Hepatocyte (in vitro differentiated cells): ENCODE data around the gene DAAM1. TPM values are rescaled to one million over a fixed set of nuclear protein-coding genes. Genes with fewer than 3 reads are reported as not detected.
A peak's percentile ranks its signal among the peaks of the same experiment; 100 is the strongest.

ENCODE experiments used
- DNase-seq: peaks from one replicate; pipeline ENCODE4 v3.0.0-alpha.2; 2016; ENCODE audit warnings: low spot score
- H2AFZ ChIP-seq: fragments of 200-600 bp; sonication (generic); 2 replicates; pipeline ENCODE4 v1.6.0; 2016; ENCODE audit warnings: antibody characterized with exemption, mild to moderate bottlenecking
- H3K27ac ChIP-seq: fragments of 200-600 bp; sonication (generic); 2 replicates; pipeline ENCODE4 v1.5.1; 2016; ENCODE audit warnings: mild to moderate bottlenecking
- H3K27me3 ChIP-seq: fragments of 200-600 bp; sonication (generic); 2 replicates; pipeline ENCODE4 v1.6.1; 2016
- H3K36me3 ChIP-seq: fragments of 200-600 bp; sonication (generic); replicated peaks from 2 replicates; pipeline ENCODE4 v1.5.1; 2016; ENCODE audit warnings: low read depth; ENCODE audit not compliant: insufficient read depth
- H3K4me1 ChIP-seq: fragments of 200-600 bp; sonication (generic); 2 replicates; pipeline ENCODE4 v1.5.1; 2016; ENCODE audit warnings: mild to moderate bottlenecking, moderate library complexity; ENCODE audit not compliant: insufficient read depth
- H3K4me2 ChIP-seq: fragments of 200-600 bp; sonication (generic); 2 replicates; pipeline ENCODE4 v1.6.0; 2016
- H3K4me3 ChIP-seq: fragments of 200-600 bp; sonication (generic); 2 replicates; pipeline ENCODE4 v1.5.1; 2016; ENCODE audit warnings: mild to moderate bottlenecking
- H3K79me2 ChIP-seq: fragments of 200-600 bp; sonication (generic); 2 replicates; pipeline ENCODE4 v1.6.0; 2017; ENCODE audit warnings: mild to moderate bottlenecking
- H3K9me2 ChIP-seq: fragments of 200-600 bp; sonication (generic); replicated peaks from 2 replicates; pipeline ENCODE4 v1.6.0; 2017; ENCODE audit warnings: mild to moderate bottlenecking; ENCODE audit not compliant: insufficient read depth
- H3K9me3 ChIP-seq: fragments of 200-600 bp; sonication (generic); 2 replicates; pipeline ENCODE4 v1.5.1; 2016; ENCODE audit warnings: low read depth, mild to moderate bottlenecking
- H4K20me1 ChIP-seq: fragments of 200-600 bp; sonication (generic); 2 replicates; pipeline ENCODE4 v1.6.0; 2016; ENCODE audit warnings: mild to moderate bottlenecking; ENCODE audit not compliant: insufficient read depth, poor library complexity, severe bottlenecking
- EZH2 ChIP-seq: fragments of 200-600 bp; sonication (generic); IDR thresholded peaks from 2 replicates; pipeline ENCODE4 v1.6.1; 2016; ENCODE audit warnings: antibody characterized with exemption, mild to moderate bottlenecking, borderline replicate concordance
- EZH2phosphoT487 ChIP-seq: fragments of 200-600 bp; sonication (generic); IDR thresholded peaks from one replicate; pipeline ENCODE4 v1.6.1; 2018; ENCODE audit warnings: antibody characterized with exemption, mild to moderate bottlenecking, low read depth, moderate library complexity; ENCODE audit not compliant: unreplicated experiment, severe bottlenecking
- WGBS: methylation state at CpG from one replicate; pipeline ENCODE4 v1.1.6; 2016; ENCODE audit warnings: low lambda C conversion rate; ENCODE audit errors: missing lambda C conversion rate; 5-methylcytosine and 5-hydroxymethylcytosine counted together
- polyA plus RNA-seq: library from polyadenylated mRNA; unstranded; fragments of >200 nt; fragmentation: Nextera tagmentation; extraction: Ambion mirVana; gene quantifications from 2 replicates; pipeline ENCODE4 v1.2.1, GENCODE V29; 2016
- total RNA-seq: library from RNA; depleted of rRNA; stranded (reverse); fragments of >200 nt; gene quantifications from 2 replicates; pipeline ENCODE4 v1.2.3, GENCODE V29; 2014
- TF ChIP-seq, protein P1 (sequence below): fragments of 200-600 bp; sonication (generic); IDR thresholded peaks from 2 replicates; pipeline ENCODE4 v1.5.1; 2016; ENCODE audit warnings: antibody characterized with exemption, mild to moderate bottlenecking; ENCODE audit not compliant: poor library complexity

DAAM1 gene
- total and polyA plus RNA-seq, 2 experiments from 2014 or later, result 21.6 to 23.7 TPM

DNA sequence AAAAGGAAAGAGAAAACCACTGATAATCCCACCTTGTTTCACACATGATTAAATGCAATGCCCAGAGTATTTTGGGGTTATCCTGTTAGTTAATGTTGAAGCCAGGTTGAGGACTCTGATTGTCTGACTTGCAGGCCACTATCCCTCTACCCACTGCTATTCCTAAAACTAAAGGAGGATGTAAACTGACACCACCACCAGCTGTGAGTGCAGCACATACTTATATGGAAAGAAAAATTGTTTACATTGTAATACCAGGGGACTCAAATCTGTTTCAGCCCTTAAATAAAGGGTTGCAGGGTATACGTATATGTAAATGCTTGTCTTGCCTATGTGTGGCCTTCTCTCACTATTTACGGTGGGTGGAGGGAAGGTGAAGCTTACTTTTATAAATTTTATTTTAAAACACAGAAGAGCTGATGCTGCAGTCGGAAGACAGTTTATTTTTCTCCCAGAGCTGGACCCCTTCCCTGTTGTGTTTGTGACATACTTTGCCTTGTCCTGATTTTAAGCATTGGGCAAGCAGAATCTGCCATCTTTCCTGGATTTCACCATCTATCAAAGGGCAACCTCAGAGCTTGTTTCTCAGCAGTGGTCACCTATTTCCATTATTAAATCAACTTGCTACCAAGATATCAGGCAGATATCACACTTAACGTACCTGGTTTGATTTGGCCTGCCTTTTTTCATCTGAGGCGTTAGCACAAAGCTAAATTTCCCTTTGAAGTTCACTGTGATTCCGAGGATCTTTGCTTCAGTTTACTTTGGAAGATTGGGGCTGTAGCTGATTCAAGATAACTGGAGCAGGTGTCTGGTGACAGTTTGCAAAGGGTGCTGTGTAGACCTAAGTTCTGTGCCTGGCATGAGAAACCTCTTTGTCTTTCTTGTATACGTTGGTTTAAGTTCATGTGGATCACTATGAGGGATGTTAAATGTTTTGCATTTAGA lies 25.2 kb downstream of the DAAM1 start:
- TF ChIP-seq EZH2phosphoT487 (no peak), EZH2 (no peak)
- TF ChIP-seq, protein P1, sequence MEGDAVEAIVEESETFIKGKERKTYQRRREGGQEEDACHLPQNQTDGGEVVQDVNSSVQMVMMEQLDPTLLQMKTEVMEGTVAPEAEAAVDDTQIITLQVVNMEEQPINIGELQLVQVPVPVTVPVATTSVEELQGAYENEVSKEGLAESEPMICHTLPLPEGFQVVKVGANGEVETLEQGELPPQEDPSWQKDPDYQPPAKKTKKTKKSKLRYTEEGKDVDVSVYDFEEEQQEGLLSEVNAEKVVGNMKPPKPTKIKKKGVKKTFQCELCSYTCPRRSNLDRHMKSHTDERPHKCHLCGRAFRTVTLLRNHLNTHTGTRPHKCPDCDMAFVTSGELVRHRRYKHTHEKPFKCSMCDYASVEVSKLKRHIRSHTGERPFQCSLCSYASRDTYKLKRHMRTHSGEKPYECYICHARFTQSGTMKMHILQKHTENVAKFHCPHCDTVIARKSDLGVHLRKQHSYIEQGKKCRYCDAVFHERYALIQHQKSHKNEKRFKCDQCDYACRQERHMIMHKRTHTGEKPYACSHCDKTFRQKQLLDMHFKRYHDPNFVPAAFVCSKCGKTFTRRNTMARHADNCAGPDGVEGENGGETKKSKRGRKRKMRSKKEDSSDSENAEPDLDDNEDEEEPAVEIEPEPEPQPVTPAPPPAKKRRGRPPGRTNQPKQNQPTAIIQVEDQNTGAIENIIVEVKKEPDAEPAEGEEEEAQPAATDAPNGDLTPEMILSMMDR, result no peak
- H3K4me3 ChIP-seq, result no peak overlapping the region
- H3K9me3 ChIP-seq, result no peaks in the 10 kb centered on the region
- H3K27ac ChIP-seq, result peak overlapping the region; percentile 22
- no peaks in the 10 kb centered on the region for H3K36me3 ChIP-seq
- 50% methylated on average over 7 of the region's 7 CpGs for WGBS
- H3K79me2 ChIP-seq, result peaks cover 76% of the 10 kb centered on the region
- H2AFZ ChIP-seq, result no peak overlapping the region
- H3K9me2 ChIP-seq, result no peaks in the 10 kb centered on the region
- DNase-seq, result no peak
- peaks cover 19% of the 10 kb centered on the region for H4K20me1 ChIP-seq
- H3K4me1 ChIP-seq, result peaks cover 47% of the 10 kb centered on the region
- H3K27me3 ChIP-seq, result no peaks in the 10 kb centered on the region
- H3K4me2 ChIP-seq, result peak overlapping the region; percentile 13

DNA sequence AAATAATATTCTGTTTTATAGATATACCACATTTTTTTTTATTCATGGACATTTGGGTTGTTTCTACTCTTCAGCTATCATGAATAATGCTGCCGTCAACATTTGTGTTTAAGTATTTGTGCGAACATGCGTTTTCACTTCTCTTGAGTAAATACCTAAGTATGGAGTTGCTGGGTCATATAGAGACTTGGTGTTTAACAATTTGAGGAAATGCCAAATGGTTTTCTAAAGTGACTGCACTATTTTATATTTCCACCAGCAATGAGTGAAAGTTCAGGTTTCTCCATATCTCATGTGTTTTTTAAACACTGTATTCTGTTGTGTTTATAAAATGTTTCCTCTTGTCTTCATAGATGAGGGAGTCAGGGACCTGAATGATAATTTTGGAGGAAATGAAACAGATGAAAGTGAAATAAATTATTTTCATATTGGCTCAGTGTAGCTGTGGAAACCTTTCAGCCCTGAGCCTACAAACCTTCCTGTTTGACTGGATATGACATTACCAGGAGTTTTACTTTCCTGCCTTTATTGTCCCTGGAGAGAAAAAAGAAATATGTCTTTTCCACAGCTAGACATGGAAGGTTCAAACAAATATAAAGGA lies 26.3 kb downstream of the DAAM1 start:
- no peak for DNase-seq
- no peak overlapping the region for H3K4me3 ChIP-seq
- peak overlapping the region; percentile 6 for H3K27ac ChIP-seq
- peaks cover 82% of the 10 kb centered on the region for H3K79me2 ChIP-seq
- 90% methylated on average over 3 of the region's 3 CpGs for WGBS
- peak overlapping the region; percentile 61 for H3K4me2 ChIP-seq
- H3K9me3 ChIP-seq, result no peaks in the 10 kb centered on the region
- H3K27me3 ChIP-seq, result no peaks in the 10 kb centered on the region
- H3K36me3 ChIP-seq, result no peaks in the 10 kb centered on the region
- peaks cover 47% of the 10 kb centered on the region for H3K4me1 ChIP-seq
- no peak for TF ChIP-seq EZH2
- H2AFZ ChIP-seq, result no peak overlapping the region
- no peaks in the 10 kb centered on the region for H3K9me2 ChIP-seq
- peaks cover 27% of the 10 kb centered on the region for H4K20me1 ChIP-seq

- TF ChIP-seq, protein P1, result no peak
- TF ChIP-seq EZH2 (no peak), EZH2phosphoT487 (no peak)
- H3K36me3 ChIP-seq, result no peaks in the 10 kb centered on the region
- DNase-seq, result peak; percentile 40
These were observed 26.9 kb downstream of the DAAM1 start for GRCh38 chr14:59215322-59215721.

GRCh38 chr14:59215757-59216156 lies 27.3 kb downstream of the DAAM1 start:
- H4K20me1 ChIP-seq, result peaks cover 31% of the 10 kb centered on the region
- H3K4me2 ChIP-seq, result peak overlapping the region; percentile 61
- no peak overlapping the region for H3K4me3 ChIP-seq
- 73% methylated on average over 4 of the region's 4 CpGs for WGBS
- H3K4me1 ChIP-seq, result peaks cover 47% of the 10 kb centered on the region
- H3K36me3 ChIP-seq, result no peaks in the 10 kb centered on the region
- no peak overlapping the region for H2AFZ ChIP-seq
- no peaks in the 10 kb centered on the region for H3K9me3 ChIP-seq
- TF ChIP-seq EZH2phosphoT487, result no peak
- TF ChIP-seq EZH2, result no peak
- TF ChIP-seq, protein P1, result no peak
- no peaks in the 10 kb centered on the region for H3K27me3 ChIP-seq
- peak overlapping the region; percentile 6 for H3K27ac ChIP-seq
- no peaks in the 10 kb centered on the region for H3K9me2 ChIP-seq
- DNase-seq, result no peak
- H3K79me2 ChIP-seq, result peaks cover 84% of the 10 kb centered on the region

More at GRCh38 chr14:59215322-59215721, 26.9 kb downstream of the DAAM1 start:
- Histone ChIP-seq H4K20me1 (peaks cover 28% of the 10 kb centered on the region), H3K9me2 (no peaks in the 10 kb centered on the region), H3K4me3 (no peak overlapping the region), H3K4me1 (peaks cover 47% of the 10 kb centered on the region), H2AFZ (no peak overlapping the region), H3K9me3 (no peaks in the 10 kb centered on the region), H3K79me2 (peaks cover 82% of the 10 kb centered on the region), H3K4me2 (peak overlapping the region; percentile 61), H3K27ac (peak overlapping the region; percentile 6), H3K27me3 (no peaks in the 10 kb centered on the region)
- 55% methylated on average over 7 of the region's 7 CpGs for WGBS
